Esophagus muscularis mucosa (tissue), 4 donors: ENCODE results near the gene MTNR1A.

ENCODE experiments used
- CTCF ChIP-seq, 3 experiments: fragments of 200-600 bp in 2 of 3; fragments of 450-650 bp in 1 of 3; sonication (generic) in 2 of 3; IDR thresholded peaks; one replicate each; pipeline ENCODE4 v1.5.1; 2017 to 2019; ENCODE audit warnings: antibody characterized with exemption in 3 of 3, mild to moderate bottlenecking in 2 of 3, moderate library complexity in 1 of 3
- EP300 ChIP-seq: sonication (generic); formaldehyde crosslinking; IDR thresholded peaks from one replicate; pipeline ENCODE4 v1.6.1; 2017; ENCODE audit warnings: antibody characterized with exemption
- POLR2A ChIP-seq: fragments of 450-650 bp; IDR thresholded peaks from one replicate; pipeline ENCODE4 v1.6.1; 2017; ENCODE audit warnings: antibody characterized with exemption, moderate library complexity, mild to moderate bottlenecking, low read depth

- no peak for TF ChIP-seq CTCF (IDR thresholded peaks at IDR 0.05)
- no peak for TF ChIP-seq EP300
- TF ChIP-seq POLR2A: no peak
Observed at GRCh38 chr4:186536285-186536684, 19.1 kb downstream of the MTNR1A start.
